IMR-90 (cell line): ENCODE measurements around the gene FAAP20. TPM values are rescaled to one million over a fixed set of nuclear protein-coding genes. Genes with fewer than 3 reads are reported as not detected.

ENCODE experiments used
- ATAC-seq: fragments of 200-7000 bp; cut with Tn5 transposase; 2 replicates; pipeline ENCODE4 v1.9.1; 2020; ENCODE audit warnings: low read depth, mild to moderate bottlenecking, moderate library complexity
- BruUV-seq: library from RNA; stranded (reverse); fragments of 400-500 nt; replicated peaks from 2 replicates; lab custom pipeline; 2021; lab: Mats Ljungman, UMichigan
- CTCF ChIA-PET: fragments of 300-600 bp; formaldehyde crosslinking; extraction: SDS; loops from one replicate; lab custom pipeline; 2021; ENCODE audit warnings: antibody characterized with exemption; lab: Yijun Ruan, JAX
- POLR2A ChIA-PET: fragments of 300-600 bp; sonication (Branson Sonifier 250); formaldehyde crosslinking; loops from one replicate; lab custom pipeline; 2022; ENCODE audit warnings: antibody characterized with exemption; ENCODE audit not compliant: unreplicated experiment; lab: Charles Lee
- DNase-seq: peaks from one replicate; pipeline ENCODE4 v3.0.0; 2013
- H2AFZ ChIP-seq: replicated peaks from 2 replicates; pipeline ENCODE3; 2013; ENCODE audit warnings: low read length, mild to moderate bottlenecking; ENCODE audit not compliant: poor library complexity
- H2AK5ac ChIP-seq: 2 replicates; pipeline ENCODE4 v1.6.1; 2013; ENCODE audit warnings: low read depth, low read length, inconsistent platforms
- H2AK9ac ChIP-seq: replicated peaks from 2 replicates; pipeline ENCODE3; 2013; ENCODE audit warnings: mild to moderate bottlenecking, low read depth, low read length, moderate library complexity; ENCODE audit not compliant: poor library complexity
- H2BK120ac ChIP-seq: 2 replicates; pipeline ENCODE4 v1.6.1; 2013; ENCODE audit warnings: low read depth, low read length, inconsistent platforms
- H2BK15ac ChIP-seq: 3 replicates; pipeline ENCODE4 v1.6.1; 2013; ENCODE audit warnings: low read depth, low read length, inconsistent platforms
- H2BK20ac ChIP-seq: 2 replicates; pipeline ENCODE4 v1.6.1; 2013; ENCODE audit warnings: low read depth, mild to moderate bottlenecking, inconsistent platforms, low read length, moderate library complexity
- H2BK5ac ChIP-seq: 2 replicates; pipeline ENCODE4 v1.6.1; 2013; ENCODE audit warnings: mild to moderate bottlenecking, low read depth, low read length, inconsistent platforms; ENCODE audit not compliant: poor library complexity, severe bottlenecking
- H3K14ac ChIP-seq: replicated peaks from 2 replicates; pipeline ENCODE4 v1.6.1; 2013; ENCODE audit warnings: low read depth, low read length, inconsistent platforms
- H3K18ac ChIP-seq: 2 replicates; pipeline ENCODE4 v1.6.1; 2013; ENCODE audit warnings: low read depth, low read length, control low read depth
- H3K23ac ChIP-seq: 2 replicates; pipeline ENCODE4 v1.6.1; 2013; ENCODE audit warnings: low read depth, low read length, inconsistent platforms
- H3K27ac ChIP-seq: 2 replicates; pipeline ENCODE4 v1.5.1; 2013; ENCODE audit warnings: mild to moderate bottlenecking, control low read depth, low read length; ENCODE audit not compliant: insufficient read depth
- H3K27me3 ChIP-seq: 2 replicates; pipeline ENCODE4 v1.6.1; 2013; ENCODE audit warnings: low read length; ENCODE audit not compliant: control insufficient read depth, insufficient read depth
- H3K36me3 ChIP-seq: 2 replicates; pipeline ENCODE4 v1.6.1; 2013; ENCODE audit warnings: low read length, mixed read lengths; ENCODE audit not compliant: control insufficient read depth, insufficient read depth
- H3K4ac ChIP-seq: 2 replicates; pipeline ENCODE4 v1.6.1; 2013; ENCODE audit warnings: low read depth, low read length, inconsistent platforms
- H3K4me1 ChIP-seq: 2 replicates; pipeline ENCODE4 v1.6.1; 2013; ENCODE audit warnings: low read length, mixed read lengths; ENCODE audit not compliant: control insufficient read depth, insufficient read depth
- H3K4me2 ChIP-seq: 2 replicates; pipeline ENCODE4 v1.6.1; 2013; ENCODE audit warnings: low read depth, mild to moderate bottlenecking, control low read depth, low read length, moderate library complexity
- H3K4me3 ChIP-seq: 2 replicates; pipeline ENCODE4 v1.5.1; 2013; ENCODE audit warnings: low read depth, mild to moderate bottlenecking, control low read depth, low read length, moderate library complexity; ENCODE audit not compliant: insufficient read depth
- H3K56ac ChIP-seq: 2 replicates; pipeline ENCODE4 v1.6.1; 2013; ENCODE audit warnings: low read length, inconsistent platforms; ENCODE audit not compliant: insufficient read depth; ENCODE audit errors: extremely low read depth
- H3K79me1 ChIP-seq, 2 experiments: 2 replicates each; pipeline ENCODE4 v1.6.1; 2013; ENCODE audit warnings: low read length in 2 of 2, inconsistent platforms in 1 of 2, low read depth in 1 of 2
- H3K9ac ChIP-seq: 2 replicates; pipeline ENCODE4 v1.6.1; 2013; ENCODE audit warnings: low read depth, low read length, control low read depth
- H3K9me1 ChIP-seq: 2 replicates; pipeline ENCODE4 v1.6.1; 2013; ENCODE audit warnings: low read length, inconsistent platforms; ENCODE audit not compliant: insufficient read depth
- H3K9me3 ChIP-seq: 2 replicates; pipeline ENCODE4 v1.6.1; 2013; ENCODE audit warnings: low read length; ENCODE audit not compliant: control insufficient read depth, insufficient read depth
- H4K20me1 ChIP-seq: 2 replicates; pipeline ENCODE4 v1.6.1; 2013; ENCODE audit warnings: low read length, inconsistent platforms; ENCODE audit not compliant: insufficient read depth
- H4K5ac ChIP-seq: 2 replicates; pipeline ENCODE4 v1.6.1; 2013; ENCODE audit warnings: mild to moderate bottlenecking, low read depth, low read length, control low read depth
- H4K8ac ChIP-seq, 2 experiments: 2 replicates each; pipeline ENCODE4 v1.6.1; 2013; ENCODE audit warnings: low read depth in 2 of 2, low read length in 2 of 2, control low read depth in 1 of 2, inconsistent platforms in 1 of 2
- H4K91ac ChIP-seq: 2 replicates; pipeline ENCODE4 v1.6.1; 2013; ENCODE audit warnings: low read depth, low read length, inconsistent platforms; ENCODE audit not compliant: insufficient read depth
- BHLHE40 ChIP-seq: fragments of 150-350 bp; IDR thresholded peaks from 2 replicates; pipeline ENCODE4 v1.6.1; 2016; ENCODE audit warnings: mild to moderate bottlenecking, low read depth, low read length
- CEBPB ChIP-seq: IDR thresholded peaks from 2 replicates; pipeline ENCODE4 v1.6.1; 2012; ENCODE audit warnings: low read depth, low read length, improper control_type of control experiment
- CHD1 ChIP-seq: IDR thresholded peaks from 2 replicates; pipeline ENCODE4 v1.6.1; 2012; ENCODE audit warnings: low read depth, low read length, improper control_type of control experiment
- ELK1 ChIP-seq: fragments of 150-350 bp; IDR thresholded peaks from 2 replicates; pipeline ENCODE4 v1.6.1; 2016; ENCODE audit warnings: low read depth, mild to moderate bottlenecking, low read length, moderate library complexity, borderline replicate concordance
- FOS ChIP-seq: fragments of 150-350 bp; IDR thresholded peaks from 2 replicates; pipeline ENCODE4 v1.6.1; 2016; ENCODE audit warnings: low read depth, low read length
- MAFK ChIP-seq: IDR thresholded peaks from 2 replicates; pipeline ENCODE4 v1.6.1; 2012; ENCODE audit warnings: low read depth, low read length, improper control_type of control experiment
- MAZ ChIP-seq: IDR thresholded peaks from 2 replicates; pipeline ENCODE4 v1.6.1; 2012; ENCODE audit warnings: low read depth, mild to moderate bottlenecking, low read length, improper control_type of control experiment, moderate library complexity, borderline replicate concordance
- MXI1 ChIP-seq: IDR thresholded peaks from 2 replicates; pipeline ENCODE4 v1.6.1; 2012; ENCODE audit warnings: low read depth, mild to moderate bottlenecking, low read length, moderate library complexity, borderline replicate concordance
- NFE2L2 ChIP-seq: fragments of 150-350 bp; IDR thresholded peaks from 2 replicates; pipeline ENCODE4 v1.6.1; 2016; ENCODE audit warnings: low read depth, mild to moderate bottlenecking, low read length
- POLR2A ChIP-seq: IDR thresholded peaks from 2 replicates; pipeline ENCODE4 v1.6.1; 2012; ENCODE audit warnings: mild to moderate bottlenecking, low read depth, low read length
- RAD21 ChIP-seq: IDR thresholded peaks from 2 replicates; pipeline ENCODE4 v1.6.1; 2012; ENCODE audit warnings: low read length, improper control_type of control experiment
- RCOR1 ChIP-seq: IDR thresholded peaks from 2 replicates; pipeline ENCODE4 v1.6.1; 2012; ENCODE audit warnings: mild to moderate bottlenecking, low read length, improper control_type of control experiment; ENCODE audit not compliant: insufficient replicate concordance
- RFX5 ChIP-seq: IDR thresholded peaks from 2 replicates; pipeline ENCODE4 v1.8.0; 2012; ENCODE audit warnings: low read depth, mild to moderate bottlenecking, low read length, moderate library complexity
- SMC3 ChIP-seq: fragments of 150-350 bp; IDR thresholded peaks from 2 replicates; pipeline ENCODE4 v1.6.1; 2016; ENCODE audit warnings: low read depth, mild to moderate bottlenecking, antibody characterized with exemption, low read length, moderate library complexity
- WGBS, 2 experiments: methylation state at CpG; one replicate each; pipeline versions ENCODE4 v1.1.5 to v1.1.7; 2013; ENCODE audit warnings: missing lambda C conversion rate in 2 of 2; ENCODE audit not compliant: insufficient read length in 1 of 2; ENCODE audit errors: extremely low coverage in 2 of 2; 5-methylcytosine and 5-hydroxymethylcytosine counted together
- dilution Hi-C: fragments of 300-500 bp; cut with HindIII; formaldehyde crosslinking; loops from one replicate; pipeline ENCODE4 v1.14.3; 2018; ENCODE audit warnings: low sequenced_read_pairs; ENCODE audit not compliant: unreplicated experiment
- in situ Hi-C: fragments of 300-500 bp; cut with MboI; formaldehyde crosslinking; loops from 3 replicates; pipeline ENCODE4 v1.14.3; 2019; ENCODE audit warnings: low sequenced_read_pairs, inconsistent platforms, mixed read lengths
- intact Hi-C: fragments of 100-400 bp; cut with micrococcal nuclease; formaldehyde crosslinking; loops from 2 replicates; pipeline ENCODE4 v1.10.0; 2022
- polyA plus RNA-seq, 3 experiments: library from polyadenylated mRNA; depleted of rRNA; stranded (reverse); fragments of >200 nt; gene quantifications; 2 replicates each; pipeline ENCODE4 v1.2.3, GENCODE V29; 2012; ENCODE audit warnings: low replicate concordance in 1 of 3
- total RNA-seq: library from RNA; depleted of rRNA; stranded (reverse); fragments of >200 nt; gene quantifications from 2 replicates; pipeline ENCODE4 v1.2.3, GENCODE V29; 2012
- TF ChIP-seq, protein P1 (sequence below): fragments of 150-350 bp; IDR thresholded peaks from 2 replicates; pipeline ENCODE4 v1.6.1; 2017; ENCODE audit warnings: mild to moderate bottlenecking, antibody characterized with exemption, low read length, low read depth
- TF ChIP-seq, protein P2 (sequence below): conservative IDR thresholded peaks from 2 replicates; pipeline ENCODE4 v1.5.1; 2012; ENCODE audit warnings: mild to moderate bottlenecking, low read depth, low read length, improper control_type of control experiment

Gene FAAP20
- total and polyA plus RNA-seq, 2 of the 4 experiments (the other 2 are of a cell fraction), result 6.5 to 31.5 TPM

GRCh38 chr1:2143814-2144500, 50.6 kb downstream of the FAAP20 start:
- no peak overlapping the region for H3K4me3 ChIP-seq
- in situ Hi-C loops, result no loop called here
- H4K91ac ChIP-seq, result no peak overlapping the region
- no peak overlapping the region for H3K4ac ChIP-seq
- no peak for ATAC-seq
- no peak overlapping the region for H2BK15ac ChIP-seq
- H3K27me3 ChIP-seq, result no peaks in the 10 kb centered on the region; the same call in 1 of the 2 replicates
- ChIA-PET POLR2A (no interaction called here), CTCF (interaction anchor here (0.5 kb wide), 1 partner anchor 414 kb away, joined by 4 read pairs; no protein-coding TSS in a partner anchor)
- H3K9me3 ChIP-seq, result no peaks in the 10 kb centered on the region
- H3K9me1 ChIP-seq, result 0 out of 2 replicates have a peak, but pooled peaks cover 4% of the 10 kb centered on the region
- TF ChIP-seq RCOR1 (no peak), CEBPB (no peak), POLR2A (no peak), SMC3 (no peak), MAZ (no peak), NFE2L2 (no peak), CHD1 (no peak), MXI1 (no peak), MAFK (no peak), FOS (no peak), RFX5 (no peak), BHLHE40 (no peak), RAD21 (no peak), ELK1 (no peak)
- TF ChIP-seq, protein P1, sequence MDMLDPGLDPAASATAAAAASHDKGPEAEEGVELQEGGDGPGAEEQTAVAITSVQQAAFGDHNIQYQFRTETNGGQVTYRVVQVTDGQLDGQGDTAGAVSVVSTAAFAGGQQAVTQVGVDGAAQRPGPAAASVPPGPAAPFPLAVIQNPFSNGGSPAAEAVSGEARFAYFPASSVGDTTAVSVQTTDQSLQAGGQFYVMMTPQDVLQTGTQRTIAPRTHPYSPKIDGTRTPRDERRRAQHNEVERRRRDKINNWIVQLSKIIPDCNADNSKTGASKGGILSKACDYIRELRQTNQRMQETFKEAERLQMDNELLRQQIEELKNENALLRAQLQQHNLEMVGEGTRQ, result no peak
- TF ChIP-seq, protein P2, sequence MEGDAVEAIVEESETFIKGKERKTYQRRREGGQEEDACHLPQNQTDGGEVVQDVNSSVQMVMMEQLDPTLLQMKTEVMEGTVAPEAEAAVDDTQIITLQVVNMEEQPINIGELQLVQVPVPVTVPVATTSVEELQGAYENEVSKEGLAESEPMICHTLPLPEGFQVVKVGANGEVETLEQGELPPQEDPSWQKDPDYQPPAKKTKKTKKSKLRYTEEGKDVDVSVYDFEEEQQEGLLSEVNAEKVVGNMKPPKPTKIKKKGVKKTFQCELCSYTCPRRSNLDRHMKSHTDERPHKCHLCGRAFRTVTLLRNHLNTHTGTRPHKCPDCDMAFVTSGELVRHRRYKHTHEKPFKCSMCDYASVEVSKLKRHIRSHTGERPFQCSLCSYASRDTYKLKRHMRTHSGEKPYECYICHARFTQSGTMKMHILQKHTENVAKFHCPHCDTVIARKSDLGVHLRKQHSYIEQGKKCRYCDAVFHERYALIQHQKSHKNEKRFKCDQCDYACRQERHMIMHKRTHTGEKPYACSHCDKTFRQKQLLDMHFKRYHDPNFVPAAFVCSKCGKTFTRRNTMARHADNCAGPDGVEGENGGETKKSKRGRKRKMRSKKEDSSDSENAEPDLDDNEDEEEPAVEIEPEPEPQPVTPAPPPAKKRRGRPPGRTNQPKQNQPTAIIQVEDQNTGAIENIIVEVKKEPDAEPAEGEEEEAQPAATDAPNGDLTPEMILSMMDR, result no peak
- 89% methylated on average over 4 of the region's 30 CpGs; no CpG with 5 or more reads in 1 of the 2 experiments for WGBS, 2 experiments
- H2BK5ac ChIP-seq, result no peak overlapping the region
- no peak overlapping the region for H3K23ac ChIP-seq
- H3K36me3 ChIP-seq, result no peaks in the 10 kb centered on the region
- intact Hi-C loops, result no loop called here
- H2AK9ac ChIP-seq, result peak overlapping the region; percentile 13
- dilution Hi-C loops, result no loop called here
- H2AFZ ChIP-seq, result no peak overlapping the region
- no peak overlapping the region for H3K9ac ChIP-seq
- BruUV-seq, result no TSS peak
- H3K14ac ChIP-seq, result no peak overlapping the region
- H2BK120ac ChIP-seq, result no peak overlapping the region
- H3K18ac ChIP-seq, result no peak overlapping the region
- H3K4me2 ChIP-seq, result no peak overlapping the region
- H3K79me1 ChIP-seq, result no peaks in the 10 kb centered on the region
- no peaks in the 10 kb centered on the region for H3K4me1 ChIP-seq
- no peak for DNase-seq
- H3K27ac ChIP-seq, result no peak overlapping the region
- H2AK5ac ChIP-seq, result no peak overlapping the region
- no peak overlapping the region for H4K8ac ChIP-seq
- no peak overlapping the region for H3K56ac ChIP-seq
- H4K20me1 ChIP-seq, result no peaks in the 10 kb centered on the region
- H4K5ac ChIP-seq, result no peak overlapping the region
- H2BK20ac ChIP-seq, result no peak overlapping the region
